ENCODE results near the gene PTGFR. TPM values are rescaled to one million over a fixed set of nuclear protein-coding genes. Genes with fewer than 3 reads are reported as not detected.

The PTGFR gene
- polyA plus RNA-seq, 3 donors = 0.43 to 0.88 TPM; not detected in 1

- no peak overlapping the region for H3K4me3 ChIP-seq (replicated peaks in 1 of 3; ENCODE audit: low read depth in 2 of 3, low read length in 3 of 3)
- H3K79me2 ChIP-seq (ENCODE audit: insufficient read depth, low read length) = no peaks in the 10 kb centered on the region
- H3K36me3 Mint-ChIP-seq = no peaks in the 10 kb centered on the region
- H3K4me1 ChIP-seq (ENCODE audit: control insufficient read depth in 1 of 2, insufficient read depth in 2 of 2, low read length in 2 of 2) = no peaks in the 10 kb centered on the region
- no peaks in the 10 kb centered on the region for H3K4me1 Mint-ChIP-seq
- H3K9ac ChIP-seq (ENCODE audit: insufficient read depth, low read length, poor library complexity, severe bottlenecking) = no peak overlapping the region
- no peak overlapping the region for H3K4me3 Mint-ChIP-seq
- H2AFZ ChIP-seq (ENCODE audit: insufficient read depth, low read depth, low read length, poor library complexity, severe bottlenecking) = no peak overlapping the region
- H3K27ac ChIP-seq (ENCODE audit: low read depth in 1 of 2, low read length in 2 of 2) = no peak overlapping the region
- DNase-seq = no peak
- intact Hi-C loops (cut with micrococcal nuclease) = no loop called here
- H3K27ac Mint-ChIP-seq = peak overlapping the region in 1 of 7 donors; percentile 59
- H3K36me3 ChIP-seq (replicated peaks in 1 of 2; ENCODE audit: control insufficient read depth in 1 of 2, insufficient read depth in 2 of 2, low read length in 2 of 2) = no peaks in the 10 kb centered on the region
- TF ChIP-seq CTCF (IDR thresholded peaks at IDR 0.05) = no peak
- H4K20me1 ChIP-seq (ENCODE audit: insufficient read depth, low read length) = no peaks in the 10 kb centered on the region
- H3K27me3 Mint-ChIP-seq (ENCODE audit: low read depth in 3 of 3) = peaks cover 2 to 5% (median 4%) of the 10 kb centered on the region in 3 donors
- H3K9me3 Mint-ChIP-seq = peaks cover 0 to 2% (median 0%) of the 10 kb centered on the region in 7 donors
- H3K9me3 ChIP-seq (replicated peaks in 1 of 2; ENCODE audit: control insufficient read depth in 1 of 2, insufficient read depth in 1 of 2, low read length in 2 of 2) = no peaks in the 10 kb centered on the region
- H3K4me2 ChIP-seq (replicated peaks; ENCODE audit: extremely low read depth, low read length, poor library complexity, severe bottlenecking) = no peak overlapping the region
- WGBS (ENCODE audit: insufficient coverage) = no CpG with 5 or more reads among the region's 2 CpGs
- no peaks in the 10 kb centered on the region for H3K27me3 ChIP-seq (ENCODE audit: control insufficient read depth in 2 of 2, insufficient read depth in 2 of 2, low read length in 2 of 2)
These were observed 9.8 kb downstream of the PTGFR start for GRCh38 chr1:78500529-78500928.

GRCh38 chr1:78501203-78501602, 10.4 kb downstream of the PTGFR start:
- H3K9ac ChIP-seq (ENCODE audit: insufficient read depth, low read length, poor library complexity, severe bottlenecking) = no peak overlapping the region
- H3K4me2 ChIP-seq (replicated peaks; ENCODE audit: extremely low read depth, low read length, poor library complexity, severe bottlenecking) = no peak overlapping the region
- no peaks in the 10 kb centered on the region for H3K79me2 ChIP-seq (ENCODE audit: insufficient read depth, low read length)
- no peaks in the 10 kb centered on the region for H3K36me3 ChIP-seq (replicated peaks in 1 of 2; ENCODE audit: control insufficient read depth in 1 of 2, insufficient read depth in 2 of 2, low read length in 2 of 2)
- intact Hi-C loops (cut with micrococcal nuclease) = no loop called here
- no peaks in the 10 kb centered on the region for H3K9me3 ChIP-seq (replicated peaks in 1 of 2; ENCODE audit: control insufficient read depth in 1 of 2, insufficient read depth in 1 of 2, low read length in 2 of 2)
- H3K9me3 Mint-ChIP-seq = peaks cover 0 to 2% (median 0%) of the 10 kb centered on the region in 7 donors
- no peak for DNase-seq
- H3K4me3 ChIP-seq (replicated peaks in 1 of 3; ENCODE audit: low read depth in 2 of 3, low read length in 3 of 3) = no peak overlapping the region
- H3K27ac ChIP-seq (ENCODE audit: low read depth in 1 of 2, low read length in 2 of 2) = no peak overlapping the region
- H3K27me3 ChIP-seq (ENCODE audit: control insufficient read depth in 2 of 2, insufficient read depth in 2 of 2, low read length in 2 of 2) = no peaks in the 10 kb centered on the region
- H2AFZ ChIP-seq (ENCODE audit: insufficient read depth, low read depth, low read length, poor library complexity, severe bottlenecking) = no peak overlapping the region
- H4K20me1 ChIP-seq (ENCODE audit: insufficient read depth, low read length) = no peaks in the 10 kb centered on the region
- H3K4me1 ChIP-seq (ENCODE audit: control insufficient read depth in 1 of 2, insufficient read depth in 2 of 2, low read length in 2 of 2) = no peaks in the 10 kb centered on the region
- H3K4me1 Mint-ChIP-seq = no peaks in the 10 kb centered on the region
- no peak overlapping the region for H3K4me3 Mint-ChIP-seq
- no peaks in the 10 kb centered on the region for H3K36me3 Mint-ChIP-seq
- peaks cover 2 to 5% (median 4%) of the 10 kb centered on the region in 3 donors for H3K27me3 Mint-ChIP-seq (ENCODE audit: low read depth in 3 of 3)
- no peak for TF ChIP-seq CTCF (IDR thresholded peaks at IDR 0.05)
- H3K27ac Mint-ChIP-seq = no peak overlapping the region

Data from CD14-positive monocyte (primary cell).